Mesendoderm (in vitro differentiated cells): ENCODE data around the gene UCKL1.

Experiments used
- DNase-seq: peaks from one replicate; pipeline ENCODE4 v3.0.0; 2013
- H2AK5ac ChIP-seq: 2 replicates; pipeline ENCODE4 v1.6.1; 2013; ENCODE audit warnings: low read length, inconsistent platforms
- H2BK120ac ChIP-seq: 2 replicates; pipeline ENCODE4 v1.6.1; 2013; ENCODE audit warnings: low read depth, mild to moderate bottlenecking, low read length, moderate library complexity, mixed read lengths
- H2BK15ac ChIP-seq: replicated peaks from 2 replicates; pipeline ENCODE4 v1.6.1; 2013; ENCODE audit warnings: low read depth, mild to moderate bottlenecking, moderate library complexity
- H2BK5ac ChIP-seq: 2 replicates; pipeline ENCODE4 v1.6.1; 2013; ENCODE audit warnings: low read length, inconsistent platforms
- H3K18ac ChIP-seq: 2 replicates; pipeline ENCODE4 v1.6.1; 2013; ENCODE audit warnings: mild to moderate bottlenecking, low read length, mixed read lengths
- H3K23ac ChIP-seq: one replicate; pipeline ENCODE4 v1.6.1; 2013; ENCODE audit warnings: low read length
- H3K27ac ChIP-seq: 2 replicates; pipeline ENCODE4 v1.5.1; 2013; ENCODE audit warnings: low read depth, mild to moderate bottlenecking, inconsistent platforms, low read length, moderate library complexity
- H3K27me3 ChIP-seq: 2 replicates; pipeline ENCODE4 v1.6.1; 2013; ENCODE audit warnings: low read length, control low read depth, mild to moderate bottlenecking, inconsistent platforms; ENCODE audit not compliant: insufficient read depth, poor library complexity
- H3K36me3 ChIP-seq: 2 replicates; pipeline ENCODE4 v1.6.1; 2013; ENCODE audit warnings: low read length, inconsistent platforms; ENCODE audit not compliant: control insufficient read depth, insufficient read depth
- H3K4ac ChIP-seq: one replicate; pipeline ENCODE4 v1.6.1; 2013; ENCODE audit warnings: low read depth, mild to moderate bottlenecking, low read length, moderate library complexity
- H3K4me1 ChIP-seq: 2 replicates; pipeline ENCODE4 v1.6.1; 2013; ENCODE audit warnings: low read depth, low read length, inconsistent platforms; ENCODE audit not compliant: control insufficient read depth
- H3K4me2 ChIP-seq: 2 replicates; pipeline ENCODE4 v1.6.1; 2013; ENCODE audit warnings: low read length
- H3K4me3 ChIP-seq: 2 replicates; pipeline ENCODE4 v1.5.1; 2013; ENCODE audit warnings: mild to moderate bottlenecking, low read length
- H3K56ac ChIP-seq: one replicate; pipeline ENCODE4 v1.6.1; 2013; ENCODE audit warnings: low read length
- H3K79me1 ChIP-seq: 2 replicates; pipeline ENCODE4 v1.6.1; 2013; ENCODE audit warnings: low read length, inconsistent platforms
- H3K79me2 ChIP-seq: 2 replicates; pipeline ENCODE4 v1.6.1; 2013; ENCODE audit warnings: mild to moderate bottlenecking, low read length; ENCODE audit not compliant: control insufficient read depth, insufficient read depth
- H3K9ac ChIP-seq: 2 replicates; pipeline ENCODE4 v1.6.1; 2013; ENCODE audit warnings: low read length, inconsistent platforms
- H4K5ac ChIP-seq: one replicate; pipeline ENCODE4 v1.6.1; 2013; ENCODE audit warnings: low read length
- H4K8ac ChIP-seq: one replicate; pipeline ENCODE4 v1.6.1; 2013; ENCODE audit warnings: low read depth, mild to moderate bottlenecking, control low read depth, low read length, moderate library complexity
- WGBS: extraction: QIAGEN DNeasy Blood & Tissue Kit; methylation state at CpG from one replicate; pipeline ENCODE4 v1.1.7; 2013; ENCODE audit warnings: low lambda C conversion rate, missing lambda C conversion rate; ENCODE audit not compliant: insufficient coverage; ENCODE audit errors: extremely low coverage; 5-methylcytosine and 5-hydroxymethylcytosine counted together

Gene UCKL1

GRCh38 chr20:63895202-63895951 is 60.8 kb downstream of the UCKL1 start:
- WGBS: no CpG with 5 or more reads among the region's 87 CpGs
- Histone ChIP-seq H4K8ac (peak overlapping the region; percentile 56), H3K23ac (no peak overlapping the region), H3K79me1 (peaks cover 13% of the 10 kb centered on the region), H2BK15ac (no peak overlapping the region), H3K4me2 (peak overlapping the region; percentile 60), H3K18ac (peak overlapping the region; percentile 53), H3K9ac (peak overlapping the region; percentile 66), H2BK120ac (no peak overlapping the region), H3K36me3 (peaks cover 5% of the 10 kb centered on the region), H3K4ac (peak overlapping the region; percentile 88), H2BK5ac (no peak overlapping the region), H3K79me2 (peaks cover 18% of the 10 kb centered on the region), H3K56ac (peak overlapping the region; percentile 46), H3K4me3 (peak overlapping the region; percentile 39), H4K5ac (no peak overlapping the region), H3K27ac (no peak overlapping the region), H3K27me3 (no peaks in the 10 kb centered on the region), H2AK5ac (no peak overlapping the region), H3K4me1 (peaks cover 8% of the 10 kb centered on the region)
- DNase-seq: no peak

- peak; percentile 90 for DNase-seq
- Histone ChIP-seq H3K27me3 (no peaks in the 10 kb centered on the region), H3K79me1 (peaks cover 13% of the 10 kb centered on the region), H3K36me3 (peaks cover 5% of the 10 kb centered on the region), H2BK5ac (no peak within 1 kb of the TSS), H3K23ac (peak within 1 kb of the TSS; percentile 89), H3K4me2 (peak within 1 kb of the TSS; percentile 96), H3K4ac (peak within 1 kb of the TSS; percentile 88), H4K5ac (no peak within 1 kb of the TSS), H3K18ac (peak within 1 kb of the TSS; percentile 53), H4K8ac (peak within 1 kb of the TSS; percentile 56), H2AK5ac (no peak within 1 kb of the TSS), H3K9ac (peak within 1 kb of the TSS; percentile 66), H3K79me2 (peaks cover 18% of the 10 kb centered on the region), H3K4me1 (peaks cover 8% of the 10 kb centered on the region), H3K27ac (no peak within 1 kb of the TSS), H2BK15ac (no peak within 1 kb of the TSS), H2BK120ac (no peak within 1 kb of the TSS), H3K4me3 (peak within 1 kb of the TSS; percentile 43), H3K56ac (peak within 1 kb of the TSS; percentile 60)
- WGBS: no CpG with 5 or more reads among the region's 82 CpGs
Measured at GRCh38 chr20:63894358-63895201, 61.6 kb downstream of the UCKL1 start, which contains the start of gene DNAJC5. Gene DNAJC5, plus strand, starts transcription at chr20:63895126. Its CDS starts 33,220 bp downstream, at chr20:63928346.

DNA sequence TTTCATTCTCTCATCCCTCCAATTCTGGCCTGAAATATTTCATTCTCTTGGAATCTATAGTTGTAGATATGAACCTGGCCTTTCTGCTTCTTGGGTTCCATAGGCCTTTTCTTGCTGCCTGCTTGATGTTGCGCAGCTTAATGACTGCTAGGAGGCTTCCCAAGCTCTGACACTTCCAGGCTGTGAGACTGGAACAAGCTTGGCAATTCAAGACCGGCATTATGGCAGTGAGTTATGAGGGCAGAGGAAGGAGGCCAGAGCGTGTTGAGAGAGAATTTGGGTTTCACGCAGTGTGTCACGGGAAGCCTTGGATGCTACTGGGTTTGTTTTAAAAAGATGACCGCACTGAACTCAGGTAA is 62.2 kb downstream of the UCKL1 start:
- Histone ChIP-seq H2BK5ac (no peak overlapping the region), H3K36me3 (peaks cover 5% of the 10 kb centered on the region), H3K18ac (no peak overlapping the region), H3K27me3 (no peaks in the 10 kb centered on the region), H3K23ac (peak overlapping the region; percentile 89), H3K79me2 (peaks cover 18% of the 10 kb centered on the region), H4K5ac (no peak overlapping the region), H2BK15ac (no peak overlapping the region), H2AK5ac (no peak overlapping the region), H3K56ac (peak overlapping the region; percentile 60), H3K4me1 (peaks cover 8% of the 10 kb centered on the region), H4K8ac (no peak overlapping the region), H2BK120ac (no peak overlapping the region), H3K4me2 (peak overlapping the region; percentile 96), H3K9ac (peak overlapping the region; percentile 55), H3K4me3 (no peak overlapping the region), H3K27ac (no peak overlapping the region), H3K4ac (no peak overlapping the region), H3K79me1 (peaks cover 13% of the 10 kb centered on the region)
- no CpG with 5 or more reads among the region's 6 CpGs for WGBS
- no peak for DNase-seq

GRCh38 chr20:63892402-63892801 is 63.8 kb downstream of the UCKL1 start:
- Histone ChIP-seq H4K8ac (no peak overlapping the region), H3K18ac (no peak overlapping the region), H2BK5ac (no peak overlapping the region), H3K79me2 (peaks cover 9% of the 10 kb centered on the region), H3K4ac (no peak overlapping the region), H3K9ac (no peak overlapping the region), H2AK5ac (no peak overlapping the region), H3K4me3 (no peak overlapping the region), H3K27ac (no peak overlapping the region), H4K5ac (no peak overlapping the region), H3K4me1 (peaks cover 8% of the 10 kb centered on the region), H3K36me3 (peaks cover 9% of the 10 kb centered on the region), H2BK15ac (no peak overlapping the region), H2BK120ac (no peak overlapping the region), H3K23ac (no peak overlapping the region), H3K56ac (no peak overlapping the region), H3K79me1 (peaks cover 5% of the 10 kb centered on the region), H3K27me3 (no peaks in the 10 kb centered on the region), H3K4me2 (no peak overlapping the region)
- DNase-seq: no peak
- WGBS: no CpG with 5 or more reads among the region's 7 CpGs

DNA sequence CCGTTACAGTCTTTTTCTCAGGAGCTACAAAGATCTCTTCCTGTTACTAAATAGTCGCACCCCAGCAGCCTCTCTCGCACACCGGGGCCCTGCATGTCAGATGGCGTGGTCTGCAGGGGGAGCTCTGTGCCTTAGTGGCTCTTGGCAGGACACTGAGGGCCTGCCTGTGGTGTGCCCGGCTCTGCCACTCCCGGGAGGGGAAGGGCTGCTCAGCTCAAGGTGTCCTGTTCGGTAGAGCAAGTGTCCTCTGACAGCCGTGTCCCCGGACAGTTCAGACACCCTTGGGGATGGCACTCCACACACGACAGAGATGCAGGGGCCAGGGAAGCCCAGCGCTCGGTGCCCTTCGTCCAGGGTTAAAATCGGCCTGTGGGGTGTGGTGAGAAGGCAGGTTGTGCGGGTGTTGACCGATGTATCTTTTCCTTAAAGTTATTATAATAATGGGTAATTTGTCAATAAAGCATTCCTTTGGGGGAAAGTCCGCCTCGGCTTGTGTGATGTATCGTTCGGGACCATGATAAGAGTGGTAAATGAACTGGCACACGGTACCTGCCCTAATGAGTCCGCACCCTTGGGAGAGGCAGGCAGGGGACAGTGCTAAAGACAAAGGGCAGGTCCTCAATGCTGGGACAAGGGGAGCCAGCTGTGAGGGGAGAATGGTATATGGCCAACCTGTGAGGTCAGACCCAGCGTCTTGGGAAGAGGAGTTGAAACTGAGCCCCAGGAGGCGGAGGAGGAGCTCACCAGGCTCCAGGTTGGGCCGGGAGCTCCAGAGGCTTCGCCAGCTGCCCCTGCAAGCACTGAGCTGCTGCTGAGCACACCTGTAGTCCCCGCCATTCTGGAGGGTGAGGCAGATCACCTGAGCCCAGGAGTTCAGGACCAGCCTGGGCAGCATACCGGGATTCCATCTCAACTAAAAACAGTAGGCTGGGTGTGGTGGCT is 64.9 kb downstream of the UCKL1 start:
- H2BK15ac ChIP-seq: no peak overlapping the region
- no peak overlapping the region for H2AK5ac ChIP-seq
- H3K4me2 ChIP-seq: no peak overlapping the region
- H3K27ac ChIP-seq: no peak overlapping the region
- no peaks in the 10 kb centered on the region for H3K27me3 ChIP-seq
- H2BK5ac ChIP-seq: no peak overlapping the region
- no peak overlapping the region for H2BK120ac ChIP-seq
- H4K8ac ChIP-seq: no peak overlapping the region
- no peak overlapping the region for H3K4ac ChIP-seq
- no peak overlapping the region for H3K9ac ChIP-seq
- H3K23ac ChIP-seq: no peak overlapping the region
- H4K5ac ChIP-seq: no peak overlapping the region
- no CpG with 5 or more reads among the region's 29 CpGs for WGBS
- H3K79me2 ChIP-seq: peaks cover 3% of the 10 kb centered on the region
- no peak overlapping the region for H3K56ac ChIP-seq
- H3K4me1 ChIP-seq: peaks cover 6% of the 10 kb centered on the region
- DNase-seq: peak; percentile 13
- H3K36me3 ChIP-seq: peaks cover 9% of the 10 kb centered on the region
- no peak overlapping the region for H3K18ac ChIP-seq
- peaks cover under 1% of the 10 kb centered on the region for H3K79me1 ChIP-seq
- H3K4me3 ChIP-seq: no peak overlapping the region
